Central memory CD8-positive, alpha-beta T cell (primary cell): Measurements from ENCODE around the gene KLHDC8B.

Experiments used
- ATAC-seq: fragments of 150-1000 bp; cut with Tn5 transposase; replicated peaks from 2 replicates; pipeline ENCODE4 v1.10.0; 2022; ENCODE audit warnings: mild to moderate bottlenecking, moderate FRiP score, moderate number of reproducible peaks; ENCODE audit not compliant: poor library complexity, severe bottlenecking; ENCODE audit errors: extremely low read depth
- DNase-seq, 2 donors: peaks; one replicate each; pipeline ENCODE4 v3.0.0; 2021; ENCODE audit warnings: low spot score in 2 of 2
- H3K27ac Mint-ChIP-seq: one replicate; pipeline ENCODE4 v1.8.0; 2022; ENCODE audit warnings: low read depth, mild to moderate bottlenecking, moderate library complexity, mixed read lengths
- H3K27me3 Mint-ChIP-seq: one replicate; pipeline ENCODE4 v1.8.0; 2022; ENCODE audit warnings: mixed read lengths
- H3K36me3 Mint-ChIP-seq: one replicate; pipeline ENCODE4 v1.8.0; 2022; ENCODE audit warnings: mild to moderate bottlenecking, moderate library complexity, mixed read lengths; ENCODE audit not compliant: insufficient read depth
- H3K4me1 Mint-ChIP-seq: one replicate; pipeline ENCODE4 v1.8.0; 2022; ENCODE audit warnings: mixed read lengths
- H3K4me3 Mint-ChIP-seq: one replicate; pipeline ENCODE4 v1.8.0; 2022; ENCODE audit warnings: mild to moderate bottlenecking, moderate library complexity, mixed read lengths
- H3K9me3 Mint-ChIP-seq: one replicate; pipeline ENCODE4 v1.8.0; 2022; ENCODE audit warnings: mixed read lengths

KLHDC8B gene

DNA sequence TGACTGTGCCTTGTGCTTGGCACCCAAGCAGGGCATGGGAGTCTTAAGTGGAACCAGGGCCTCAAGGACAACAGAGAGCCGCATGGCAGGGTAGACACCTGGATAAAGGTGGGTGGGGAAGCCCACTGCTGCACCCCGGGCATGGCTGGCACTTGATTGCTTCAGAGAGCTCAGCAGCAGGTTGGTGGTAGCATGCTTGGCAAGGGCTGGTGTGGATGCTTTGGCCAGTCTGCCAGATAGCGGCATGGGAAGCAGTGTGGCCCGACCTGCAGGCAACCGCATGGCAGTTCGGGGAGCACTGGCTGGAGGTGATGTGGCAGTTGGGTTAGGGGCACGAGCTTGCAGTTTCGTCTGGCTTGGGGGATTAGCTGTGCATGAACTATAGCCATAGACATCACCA is 7.8 kb upstream of the KLHDC8B start:
- DNase-seq (no peak), ATAC-seq (no peak)
- Mint-ChIP-seq H3K4me1 (peaks cover 29% of the 10 kb centered on the region), H3K27me3 (no peaks in the 10 kb centered on the region), H3K27ac (no peak overlapping the region), H3K4me3 (peak overlapping the region; percentile 18), H3K9me3 (no peaks in the 10 kb centered on the region), H3K36me3 (peaks cover 15% of the 10 kb centered on the region)

DNA sequence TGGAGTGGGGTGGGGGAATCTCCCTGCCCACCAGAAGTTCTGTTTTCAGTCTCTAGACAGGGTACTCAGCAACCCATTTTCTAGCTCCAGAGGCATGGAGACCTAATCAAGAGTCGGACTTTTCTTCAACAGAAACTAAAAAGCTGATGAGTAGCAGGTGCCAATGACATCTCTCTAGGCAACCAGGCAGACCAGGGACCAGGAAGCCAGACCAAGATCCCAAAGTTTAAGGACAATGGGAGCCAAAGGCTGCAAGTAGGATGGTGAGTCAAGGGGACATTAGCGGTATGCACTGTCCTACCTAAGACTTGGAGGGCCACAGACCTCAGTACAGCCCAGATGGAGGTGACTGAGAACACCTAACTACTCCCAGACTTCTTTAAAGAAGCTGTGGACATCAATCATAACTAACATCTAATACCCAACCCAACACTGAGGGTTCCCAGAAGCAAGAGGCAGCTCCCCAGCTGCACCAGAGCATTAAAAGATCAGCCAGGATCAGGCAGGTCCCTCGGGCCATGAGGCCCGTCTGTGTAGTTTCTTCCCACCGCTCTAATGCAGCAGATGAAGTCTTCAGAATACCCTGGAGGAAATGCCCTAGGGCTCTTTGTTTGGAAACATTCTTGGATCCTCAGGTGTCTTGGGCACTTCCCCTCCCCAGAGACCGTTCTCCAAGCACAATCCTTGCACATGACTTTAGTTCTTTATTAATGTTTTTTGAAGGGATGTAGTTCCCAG is 6.2 kb upstream of the KLHDC8B start:
- no peaks in the 10 kb centered on the region for H3K9me3 Mint-ChIP-seq
- ATAC-seq (no peak), DNase-seq (no peak)
- peak overlapping the region; percentile 94 for H3K27ac Mint-ChIP-seq
- peaks cover 29% of the 10 kb centered on the region for H3K4me1 Mint-ChIP-seq
- H3K36me3 Mint-ChIP-seq, result peaks cover 15% of the 10 kb centered on the region
- H3K27me3 Mint-ChIP-seq, result no peaks in the 10 kb centered on the region
- H3K4me3 Mint-ChIP-seq, result peak overlapping the region; percentile 89

DNA sequence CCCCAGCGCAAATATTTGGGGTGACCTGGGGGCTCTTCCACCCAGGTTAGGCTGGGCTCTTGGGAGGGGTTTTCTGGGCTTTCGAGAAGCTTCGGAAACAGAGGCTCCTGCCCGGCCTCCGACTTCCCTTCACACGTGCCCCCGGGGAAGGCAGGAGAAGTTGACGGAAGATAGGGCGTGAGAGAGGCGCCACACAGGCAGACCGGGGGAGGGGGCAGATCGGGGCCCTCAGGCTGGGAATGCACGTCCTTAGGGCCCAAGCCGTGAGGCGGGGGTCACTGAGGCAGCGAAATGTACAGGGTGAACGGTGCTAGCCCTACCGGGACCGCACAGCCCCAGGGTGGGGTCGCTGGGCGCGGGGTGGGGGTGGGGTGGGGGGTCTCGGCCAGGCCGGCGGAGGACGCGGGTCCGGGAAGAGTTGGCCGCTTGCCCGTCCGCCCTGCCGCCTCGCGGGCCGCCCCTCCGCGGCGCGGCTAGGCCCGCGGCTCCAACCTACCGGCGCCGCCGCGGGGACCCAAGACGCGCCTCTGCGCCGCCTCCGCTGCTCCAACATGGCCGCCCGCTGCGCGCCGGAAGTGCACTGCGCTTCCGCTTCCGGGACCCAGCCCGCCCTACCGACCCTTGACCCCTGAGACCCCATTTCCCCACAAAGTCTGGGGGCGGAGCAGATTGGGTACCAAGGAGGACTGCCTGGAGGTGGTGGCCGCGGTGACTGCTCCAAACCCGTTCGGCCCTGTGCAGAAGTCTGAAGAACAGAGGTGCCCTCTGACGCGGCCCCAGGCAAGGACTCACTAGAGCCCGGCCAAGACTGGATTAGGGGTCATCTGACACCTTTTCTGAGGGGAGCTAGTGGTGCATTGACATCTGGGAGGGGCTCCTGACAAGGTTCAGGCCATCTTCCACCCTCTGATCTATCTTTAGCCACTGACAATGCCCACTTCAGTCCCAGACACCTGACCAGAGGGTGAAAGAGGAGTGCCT is 5.3 kb upstream of the KLHDC8B start, which contains the start of gene CCDC71:
TSS of gene CCDC71 (minus strand) at position 561 of the 981 bp plus-strand sequence. CDS start 2,123 bp downstream, outside the sequence.
- H3K27ac Mint-ChIP-seq, result peak within 1 kb of the TSS; percentile 94
- H3K27me3 Mint-ChIP-seq, result no peaks in the 10 kb centered on the region
- peaks cover 16% of the 10 kb centered on the region for H3K36me3 Mint-ChIP-seq
- H3K4me3 Mint-ChIP-seq, result peak within 1 kb of the TSS; percentile 89
- peak; percentile 84 for ATAC-seq
- peaks cover 33% of the 10 kb centered on the region for H3K4me1 Mint-ChIP-seq
- DNase-seq, result peak; percentile 51 to 60
- no peaks in the 10 kb centered on the region for H3K9me3 Mint-ChIP-seq

DNA sequence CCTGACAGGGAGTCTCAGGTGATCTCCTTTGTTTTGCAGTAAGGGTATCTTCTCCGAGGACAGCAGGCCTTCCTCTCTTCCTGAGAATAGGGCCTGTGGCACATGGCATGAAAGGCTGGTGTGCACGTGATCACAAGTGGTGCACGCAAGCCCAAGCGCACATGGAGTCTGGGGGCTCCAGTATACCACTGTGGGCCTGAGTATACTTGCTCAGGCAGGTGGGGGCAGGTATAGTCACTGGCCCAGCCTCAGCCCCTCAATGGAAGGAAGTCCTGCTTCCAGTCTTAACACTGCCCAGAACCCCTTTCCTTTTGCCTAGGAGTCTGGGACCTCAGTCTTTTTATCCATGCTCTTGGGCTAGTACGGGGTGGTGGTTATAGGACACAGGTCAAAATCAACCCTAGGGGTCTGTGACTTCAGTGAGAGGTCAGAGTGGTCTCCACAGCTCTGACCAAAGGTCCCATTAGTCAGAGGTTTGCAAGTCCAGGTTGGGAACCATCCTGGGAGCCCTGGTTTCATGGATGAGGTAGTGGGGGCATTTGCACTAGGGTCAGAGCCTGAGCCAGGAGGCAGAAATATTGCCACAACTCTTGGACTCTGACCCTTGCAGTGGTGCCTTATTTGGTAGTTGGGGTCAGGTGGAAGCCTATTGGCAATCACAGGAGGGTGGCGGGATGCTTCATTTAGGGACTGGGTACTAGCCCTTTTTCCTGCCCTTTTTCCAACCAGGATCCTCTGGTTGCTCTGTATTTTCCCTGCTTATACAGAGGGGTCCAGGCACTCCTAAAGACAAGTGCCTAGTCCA is 4.4 kb upstream of the KLHDC8B start:
- no peaks in the 10 kb centered on the region for H3K27me3 Mint-ChIP-seq
- H3K36me3 Mint-ChIP-seq, result peaks cover 18% of the 10 kb centered on the region
- no peak overlapping the region for H3K27ac Mint-ChIP-seq
- peak overlapping the region; percentile 89 for H3K4me3 Mint-ChIP-seq
- no peak for DNase-seq
- no peak for ATAC-seq
- no peaks in the 10 kb centered on the region for H3K9me3 Mint-ChIP-seq
- peaks cover 36% of the 10 kb centered on the region for H3K4me1 Mint-ChIP-seq

DNA sequence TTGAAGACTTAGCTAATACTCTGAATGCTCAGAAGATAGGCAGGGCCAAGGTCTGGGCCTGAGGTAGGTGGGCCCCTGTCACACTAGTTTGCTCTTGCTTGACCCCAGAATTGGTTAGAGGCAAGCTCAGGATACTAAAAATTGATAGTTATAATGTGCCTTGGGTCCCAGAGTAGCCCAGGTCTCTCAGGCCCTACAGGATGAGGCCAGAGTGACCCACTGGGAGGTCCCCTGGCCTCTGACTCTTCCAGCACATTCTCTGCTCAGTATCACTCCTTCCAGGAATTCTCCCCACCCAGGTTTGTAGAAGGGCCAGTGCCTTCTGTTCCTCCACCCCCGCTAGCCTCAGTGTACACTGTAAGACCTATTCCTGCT is 667 bp upstream of the KLHDC8B start:
- H3K4me1 Mint-ChIP-seq, result peaks cover 14% of the 10 kb centered on the region
- peaks cover 6% of the 10 kb centered on the region for H3K36me3 Mint-ChIP-seq
- no peaks in the 10 kb centered on the region for H3K9me3 Mint-ChIP-seq
- peak overlapping the region; percentile 78 for H3K4me3 Mint-ChIP-seq
- no peak for DNase-seq
- no peaks in the 10 kb centered on the region for H3K27me3 Mint-ChIP-seq
- ATAC-seq, result no peak
- H3K27ac Mint-ChIP-seq, result no peak overlapping the region

DNA sequence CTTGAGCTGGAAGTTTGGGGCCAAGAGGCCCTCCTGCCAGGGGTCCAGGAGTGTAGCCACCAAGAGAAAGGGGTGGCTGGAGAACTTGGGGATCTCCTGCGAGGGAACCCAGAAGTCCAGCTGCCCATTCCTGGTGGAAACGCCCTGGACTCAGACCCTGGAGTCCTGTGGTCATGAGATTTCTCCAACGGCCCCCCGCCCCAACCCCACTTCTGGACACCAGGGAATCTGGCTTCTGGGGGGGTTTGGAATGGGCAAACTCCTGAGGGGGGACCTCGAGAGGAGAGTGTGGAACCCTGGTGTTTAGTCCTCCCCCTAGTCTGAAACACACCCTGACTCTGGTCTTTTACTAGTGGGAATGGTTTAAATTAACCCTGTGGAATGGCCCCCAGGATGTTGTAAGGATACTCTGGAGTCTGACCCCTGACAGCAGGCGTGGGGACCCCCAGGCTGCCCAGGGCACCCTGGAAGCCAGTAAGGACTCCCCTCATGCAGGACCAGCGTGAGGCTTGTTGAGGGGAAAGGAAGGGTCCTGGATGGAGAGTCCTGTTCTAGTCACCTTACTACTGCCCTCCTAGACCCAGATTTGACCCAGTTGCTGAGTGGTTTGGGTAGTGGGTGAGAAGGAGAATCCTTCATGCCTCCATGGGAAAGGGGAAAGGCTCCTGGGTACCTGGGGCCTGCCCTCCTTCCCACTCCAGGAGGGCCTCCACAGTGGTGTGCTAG is 540 bp downstream of the KLHDC8B start:
- ATAC-seq, result no peak
- no peak overlapping the region for H3K27ac Mint-ChIP-seq
- peak overlapping the region; percentile 78 for H3K4me3 Mint-ChIP-seq

DNA sequence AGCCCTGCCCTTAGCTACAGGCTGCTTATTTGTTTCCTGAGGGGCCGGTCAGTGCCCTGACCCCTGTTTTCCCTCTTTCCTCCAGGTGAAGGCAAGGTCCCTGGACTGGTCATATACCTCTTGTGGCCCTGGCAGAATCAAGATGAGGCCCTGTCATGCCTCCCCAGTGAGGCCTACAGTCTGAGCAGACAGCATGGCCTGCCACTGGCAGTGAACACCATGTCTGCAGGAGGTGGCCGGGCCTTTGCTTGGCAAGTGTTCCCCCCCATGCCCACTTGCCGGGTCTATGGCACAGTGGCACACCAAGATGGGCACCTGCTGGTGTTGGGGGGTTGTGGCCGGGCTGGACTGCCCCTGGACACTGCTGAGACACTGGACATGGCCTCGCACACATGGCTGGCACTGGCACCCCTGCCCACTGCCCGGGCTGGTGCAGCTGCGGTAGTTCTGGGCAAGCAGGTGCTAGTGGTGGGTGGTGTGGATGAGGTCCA is 1.2 kb downstream of the KLHDC8B start:
- H3K9me3 Mint-ChIP-seq, result no peaks in the 10 kb centered on the region
- H3K27ac Mint-ChIP-seq, result no peak overlapping the region
- H3K36me3 Mint-ChIP-seq, result peaks cover 4% of the 10 kb centered on the region
- ATAC-seq (no peak), DNase-seq (no peak)
- peak overlapping the region; percentile 78 for H3K4me3 Mint-ChIP-seq
- no peaks in the 10 kb centered on the region for H3K27me3 Mint-ChIP-seq
- H3K4me1 Mint-ChIP-seq, result peaks cover 7% of the 10 kb centered on the region

More for the DNA sequence above, 540 bp downstream of the KLHDC8B start:
- Mint-ChIP-seq H3K27me3 (no peaks in the 10 kb centered on the region), H3K4me1 (peaks cover 7% of the 10 kb centered on the region), H3K9me3 (no peaks in the 10 kb centered on the region), H3K36me3 (peaks cover 4% of the 10 kb centered on the region)
- no peak for DNase-seq

DNA sequence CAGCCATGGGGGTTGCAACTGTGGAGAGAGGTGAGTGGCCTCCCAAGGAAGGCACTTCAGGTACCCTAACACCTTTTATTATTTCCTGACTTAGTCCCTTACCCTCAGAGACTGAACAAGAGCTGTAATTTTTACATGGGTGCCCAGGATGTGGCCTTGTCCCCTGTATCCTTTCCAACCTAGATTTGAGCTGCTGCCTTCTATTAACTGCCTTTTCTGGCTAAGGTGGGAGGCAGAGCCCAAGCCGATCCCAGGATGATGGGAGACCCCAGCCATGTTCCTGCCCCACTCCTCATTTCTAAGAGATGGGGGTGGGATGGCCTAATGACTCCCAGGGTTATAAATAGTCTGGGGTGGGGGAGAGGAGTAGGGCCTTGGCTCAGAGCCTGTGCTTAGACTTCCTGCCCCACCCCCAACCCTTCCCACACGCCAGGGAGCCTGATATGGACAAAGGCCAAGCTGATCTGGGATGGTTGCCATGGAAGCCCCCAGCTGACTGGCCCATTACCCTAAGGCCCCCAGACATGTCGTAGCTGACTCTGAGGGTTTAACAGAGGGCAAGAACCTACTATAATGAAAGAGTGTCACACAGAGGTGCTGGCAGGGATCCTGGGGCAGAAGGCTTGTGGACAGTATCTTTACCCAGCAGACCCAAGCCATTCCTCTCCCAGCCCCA is 1.9 kb downstream of the KLHDC8B start:
- Mint-ChIP-seq H3K9me3 (no peaks in the 10 kb centered on the region), H3K4me3 (no peak overlapping the region), H3K4me1 (peaks cover 7% of the 10 kb centered on the region), H3K36me3 (peaks cover 4% of the 10 kb centered on the region), H3K27ac (no peak overlapping the region), H3K27me3 (peaks cover 4% of the 10 kb centered on the region)
- DNase-seq (no peak), ATAC-seq (no peak)

DNA sequence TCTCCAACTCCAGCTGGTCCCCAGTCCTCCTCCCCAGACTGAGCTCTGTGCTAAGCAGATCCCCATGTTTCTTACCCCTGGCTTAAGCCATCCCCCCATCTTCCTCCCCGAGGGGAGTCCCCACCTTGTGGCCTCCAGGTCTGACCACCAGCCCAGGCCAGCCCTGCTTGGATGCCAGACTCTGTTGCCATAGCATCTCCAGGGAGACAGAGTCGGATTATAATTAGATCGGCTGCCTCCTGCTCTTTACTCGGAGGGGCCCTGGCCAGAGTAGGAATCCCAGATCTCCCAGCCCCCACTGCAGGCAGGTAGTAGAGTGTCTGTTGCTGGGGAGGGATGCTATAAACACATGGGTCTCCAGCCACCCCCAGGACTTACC is 2.4 kb downstream of the KLHDC8B start:
- no peak for DNase-seq
- peaks cover 10% of the 10 kb centered on the region for H3K27me3 Mint-ChIP-seq
- H3K4me1 Mint-ChIP-seq, result peaks cover 7% of the 10 kb centered on the region
- no peak overlapping the region for H3K4me3 Mint-ChIP-seq
- H3K27ac Mint-ChIP-seq, result peak overlapping the region; percentile 57
- no peaks in the 10 kb centered on the region for H3K9me3 Mint-ChIP-seq
- H3K36me3 Mint-ChIP-seq, result peaks cover 4% of the 10 kb centered on the region
- ATAC-seq, result no peak

DNA sequence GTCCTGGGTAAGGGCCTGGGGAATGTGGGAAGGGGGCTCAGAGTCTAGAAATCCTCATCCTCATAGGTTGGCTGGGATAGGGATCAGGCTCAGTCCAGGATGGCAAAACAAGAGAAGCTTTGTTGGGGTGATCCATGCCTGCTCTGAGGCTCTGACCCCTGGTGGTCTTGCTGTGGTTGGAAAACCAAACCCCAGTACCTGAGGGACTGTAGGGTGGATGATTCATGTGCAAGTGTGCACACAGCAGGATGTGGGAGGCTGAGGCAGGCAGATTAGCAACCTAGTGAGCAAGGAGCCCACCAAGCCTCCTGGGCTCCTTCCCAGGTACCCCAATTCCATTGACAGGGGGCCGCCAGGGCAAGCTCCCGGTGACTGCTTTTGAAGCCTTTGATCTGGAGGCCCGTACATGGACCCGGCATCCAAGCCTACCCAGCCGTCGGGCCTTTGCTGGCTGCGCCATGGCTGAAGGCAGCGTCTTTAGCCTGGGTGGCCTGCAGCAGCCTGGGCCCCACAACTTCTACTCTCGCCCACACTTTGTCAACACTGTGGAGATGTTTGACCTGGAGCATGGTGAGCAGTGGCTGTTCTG is 3.1 kb downstream of the KLHDC8B start:
- ATAC-seq, result no peak
- peak overlapping the region; percentile 57 for H3K27ac Mint-ChIP-seq

DNA sequence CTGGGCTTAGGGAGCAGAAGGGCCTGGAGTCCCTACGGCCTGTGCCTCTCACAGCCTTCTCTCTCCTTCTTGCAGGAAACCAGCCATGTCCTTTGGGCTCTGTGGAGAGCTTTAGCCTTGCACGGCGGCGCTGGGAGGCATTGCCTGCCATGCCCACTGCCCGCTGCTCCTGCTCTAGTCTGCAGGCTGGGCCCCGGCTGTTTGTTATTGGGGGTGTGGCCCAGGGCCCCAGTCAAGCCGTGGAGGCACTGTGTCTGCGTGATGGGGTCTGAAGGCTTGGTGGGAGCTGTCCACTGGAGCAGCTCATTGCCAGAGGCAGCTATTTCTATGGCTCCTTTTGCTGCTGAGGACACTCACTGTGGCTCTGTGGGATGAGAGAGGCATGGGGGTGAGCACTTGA is 4.1 kb downstream of the KLHDC8B start:
- Mint-ChIP-seq H3K27me3 (peaks cover 22% of the 10 kb centered on the region), H3K27ac (no peak overlapping the region), H3K9me3 (no peaks in the 10 kb centered on the region), H3K4me3 (no peak overlapping the region), H3K4me1 (peaks cover 7% of the 10 kb centered on the region), H3K36me3 (peaks cover 4% of the 10 kb centered on the region)
- no peak for ATAC-seq
- no peak for DNase-seq

More for the DNA sequence above, 3.1 kb downstream of the KLHDC8B start:
- Mint-ChIP-seq H3K36me3 (peaks cover 4% of the 10 kb centered on the region), H3K4me1 (peaks cover 7% of the 10 kb centered on the region), H3K9me3 (no peaks in the 10 kb centered on the region), H3K4me3 (no peak overlapping the region), H3K27me3 (peaks cover 17% of the 10 kb centered on the region)
- no peak for DNase-seq
